H1 (cell line): ENCODE measurements around the gene SERPINE2. TPM values are rescaled to one million over a fixed set of nuclear protein-coding genes. Genes with fewer than 3 reads are reported as not detected.

Source experiments
- CTCF ChIA-PET: fragments of 300-600 bp; sonication (Branson Sonifier 250); formaldehyde crosslinking; loops from one replicate; lab custom pipeline; 2021; ENCODE audit not compliant: partially characterized antibody; lab: Charles Lee
- POLR2A ChIA-PET: fragments of 300-600 bp; sonication (Branson Sonifier 250); formaldehyde crosslinking; loops from one replicate; lab custom pipeline; 2021; ENCODE audit warnings: inconsistent platforms; ENCODE audit not compliant: partially characterized antibody; lab: Charles Lee
- DNase-seq, 2 experiments: peaks; one replicate each; pipeline versions ENCODE4 v3.0.0 to v3.0.0-alpha.2; 2010 to 2022; ENCODE audit warnings: low spot score in 2 of 2, low read depth in 1 of 2, mixed read lengths in 1 of 2
- FAIRE-seq: peaks from 2 replicates; lab custom pipeline; 2011; peaks lifted over from hg19 to GRCh38; lab: Jason Lieb, UNC
- H2AFZ ChIP-seq: 2 replicates; pipeline ENCODE4 v1.8.1; 2012; ENCODE audit warnings: low read length, inconsistent platforms
- H2AK5ac ChIP-seq: 2 replicates; pipeline ENCODE4 v1.6.1; 2013; ENCODE audit warnings: low read depth, low read length
- H2BK120ac ChIP-seq: replicated peaks from 2 replicates; pipeline ENCODE3; 2013; ENCODE audit warnings: low read depth, low read length, inconsistent platforms
- H2BK12ac ChIP-seq: 2 replicates; pipeline ENCODE4 v1.6.1; 2013; ENCODE audit warnings: low read depth, low read length
- H2BK15ac ChIP-seq: 2 replicates; pipeline ENCODE4 v1.6.1; 2013; ENCODE audit warnings: low read length
- H2BK20ac ChIP-seq: 2 replicates; pipeline ENCODE4 v1.6.1; 2013; ENCODE audit warnings: low read length
- H2BK5ac ChIP-seq: 2 replicates; pipeline ENCODE4 v1.6.1; 2013; ENCODE audit warnings: low read depth, low read length
- H3K14ac ChIP-seq: 2 replicates; pipeline ENCODE4 v1.6.1; 2013; ENCODE audit warnings: inconsistent platforms; ENCODE audit not compliant: insufficient read length
- H3K18ac ChIP-seq: 2 replicates; pipeline ENCODE4 v1.6.1; 2013; ENCODE audit warnings: low read length; ENCODE audit errors: extremely low read depth
- H3K23ac ChIP-seq: 2 replicates; pipeline ENCODE4 v1.6.1; 2013; ENCODE audit warnings: inconsistent platforms; ENCODE audit not compliant: insufficient read length
- H3K23me2 ChIP-seq: 2 replicates; pipeline ENCODE4 v1.6.1; 2013; ENCODE audit warnings: low read depth, low read length
- H3K27ac ChIP-seq: 2 replicates; pipeline ENCODE4 v1.6.1; 2011; ENCODE audit warnings: low read depth, low read length, inconsistent platforms
- H3K27me3 ChIP-seq, 4 experiments: replicated peaks in 1 of 4; 1 replicate in 1 of 4; 2 replicates in 3 of 4; pipeline versions ENCODE4 v1.6.1 to v1.8.1; 2011 to 2013; ENCODE audit warnings: low read length in 3 of 4, mild to moderate bottlenecking in 3 of 4, inconsistent platforms in 2 of 4, mixed read lengths in 2 of 4, moderate library complexity in 1 of 4; ENCODE audit not compliant: control insufficient read depth in 3 of 4, insufficient read depth in 3 of 4; ENCODE audit errors: extremely low read depth in 1 of 4
- H3K36me3 ChIP-seq, 4 experiments: 2 replicates each; pipeline versions ENCODE4 v1.6.1 to v1.8.1; 2011 to 2013; ENCODE audit warnings: mild to moderate bottlenecking in 4 of 4, low read length in 3 of 4, moderate library complexity in 2 of 4, control low read depth in 1 of 4, inconsistent platforms in 1 of 4; ENCODE audit not compliant: insufficient read depth in 4 of 4, control insufficient read depth in 2 of 4
- H3K4ac ChIP-seq: replicated peaks from 2 replicates; pipeline ENCODE3; 2013; ENCODE audit warnings: low read length, low read depth, mixed read lengths, inconsistent platforms; ENCODE audit not compliant: insufficient read length
- H3K4me1 ChIP-seq, 4 experiments: replicated peaks in 1 of 4; 1 replicate in 1 of 4; 2 replicates in 3 of 4; pipeline versions ENCODE4 v1.6.1 to v1.8.1; 2011 to 2013; ENCODE audit warnings: low read length in 3 of 4, inconsistent platforms in 2 of 4, mixed read lengths in 1 of 4; ENCODE audit not compliant: insufficient read depth in 4 of 4, control insufficient read depth in 3 of 4
- H3K4me2 ChIP-seq, 2 experiments: 2 replicates each; pipeline versions ENCODE4 v1.6.1 to v1.8.1; 2011 to 2013; ENCODE audit warnings: low read depth in 2 of 2, low read length in 2 of 2, control low read depth in 1 of 2, inconsistent platforms in 1 of 2, mild to moderate bottlenecking in 1 of 2; ENCODE audit not compliant: insufficient read depth in 1 of 2
- H3K4me3 ChIP-seq, 4 experiments: fragments of 200-600, 300-600 bp in 1 of 4; sonication (generic), shearing (Covaris generic), sonication (Bioruptor Twin) in 1 of 4; 2 replicates each; pipeline versions ENCODE4 v1.5.1 to v1.8.1; 2011 to 2016; ENCODE audit warnings: low read length in 4 of 4, low read depth in 3 of 4, control low read depth in 2 of 4, inconsistent platforms in 2 of 4, mild to moderate bottlenecking in 2 of 4, mixed read lengths in 1 of 4, moderate library complexity in 1 of 4; ENCODE audit not compliant: insufficient read depth in 2 of 4; ENCODE audit errors: extremely low read depth in 1 of 4
- H3K56ac ChIP-seq: replicated peaks from 2 replicates; pipeline ENCODE3; 2013; ENCODE audit warnings: low read depth, mild to moderate bottlenecking, mixed read lengths, low read length, inconsistent platforms; ENCODE audit not compliant: insufficient read length
- H3K79me1 ChIP-seq: 2 replicates; pipeline ENCODE4 v1.6.1; 2013; ENCODE audit warnings: low read depth, low read length, control low read depth
- H3K79me2 ChIP-seq, 2 experiments: 2 replicates each; pipeline versions ENCODE4 v1.6.1 to v1.8.1; 2012 to 2013; ENCODE audit warnings: low read length in 2 of 2, mild to moderate bottlenecking in 2 of 2, inconsistent platforms in 1 of 2; ENCODE audit not compliant: insufficient read depth in 2 of 2, control insufficient read depth in 1 of 2
- H3K9ac ChIP-seq, 4 experiments: replicated peaks in 1 of 4; 1 replicate in 1 of 4; 2 replicates in 3 of 4; pipeline versions ENCODE4 v1.6.1 to v1.8.1; 2011 to 2013; ENCODE audit warnings: low read depth in 3 of 4, low read length in 3 of 4, control low read depth in 2 of 4, mild to moderate bottlenecking in 2 of 4, moderate library complexity in 2 of 4, inconsistent platforms in 1 of 4; ENCODE audit errors: extremely low read depth in 1 of 4
- H3K9me3 ChIP-seq, 2 experiments: 2 replicates each; pipeline versions ENCODE4 v1.6.1 to v1.8.1; 2012 to 2013; ENCODE audit warnings: mild to moderate bottlenecking in 2 of 2, moderate library complexity in 2 of 2, control low read depth in 1 of 2, inconsistent platforms in 1 of 2, low read depth in 1 of 2, low read length in 1 of 2, mixed read lengths in 1 of 2; ENCODE audit not compliant: insufficient read depth in 2 of 2
- H4K20me1 ChIP-seq, 2 experiments: replicated peaks in 1 of 2; 2 replicates each; pipeline versions ENCODE3 to v1.8.1; 2011 to 2013; ENCODE audit warnings: inconsistent platforms in 2 of 2, low read length in 2 of 2, mild to moderate bottlenecking in 1 of 2; ENCODE audit not compliant: insufficient read depth in 2 of 2, control insufficient read depth in 1 of 2
- H4K5ac ChIP-seq: 2 replicates; pipeline ENCODE4 v1.6.1; 2013; ENCODE audit warnings: low read length, low read depth, mixed read lengths, inconsistent platforms; ENCODE audit not compliant: insufficient read length
- H4K8ac ChIP-seq: 2 replicates; pipeline ENCODE4 v1.8.0; 2013; ENCODE audit warnings: mild to moderate bottlenecking, moderate library complexity, low read length, inconsistent platforms; ENCODE audit not compliant: insufficient read depth; ENCODE audit errors: extremely low read depth
- H4K91ac ChIP-seq: replicated peaks from 2 replicates; pipeline ENCODE3; 2013; ENCODE audit warnings: low read length, mixed read lengths, inconsistent platforms; ENCODE audit not compliant: insufficient read length
- MAFK ChIP-seq: IDR thresholded peaks from 2 replicates; pipeline ENCODE4 v1.6.1; 2012; ENCODE audit warnings: low read depth, mild to moderate bottlenecking, improper control_type of control experiment, low read length
- RNF2 ChIP-seq: fragments of 200-900, 300-1000 bp; sonication (generic); IDR thresholded peaks from 2 replicates; pipeline ENCODE4 v1.7.1; 2016; ENCODE audit warnings: borderline replicate concordance, low read depth, mild to moderate bottlenecking, antibody characterized with exemption, low read length; ENCODE audit not compliant: poor library complexity, severe bottlenecking; ENCODE audit errors: missing control alignments
- WGBS, 2 experiments: shearing (Covaris generic) in 1 of 2; methylation state at CpG; one replicate each; pipeline versions ENCODE4 v1.1.6 to v1.1.7; 2013 to 2015; ENCODE audit warnings: low lambda C conversion rate in 2 of 2, mixed read lengths in 2 of 2, inconsistent platforms in 1 of 2, low coverage in 1 of 2, missing lambda C conversion rate in 1 of 2; ENCODE audit not compliant: insufficient replicate concordance in 2 of 2, insufficient coverage in 1 of 2, insufficient read length in 1 of 2; ENCODE audit errors: extremely low coverage in 1 of 2, missing lambda C conversion rate in 1 of 2; 5-methylcytosine and 5-hydroxymethylcytosine counted together
- polyA plus RNA-seq, 7 experiments: library from polyadenylated mRNA; depleted of rRNA in 3 of 7; stranded (reverse) in 5 of 7; unstranded in 2 of 7; fragments of >200 nt in 5 of 7; fragments of 200-250 nt in 2 of 7; gene quantifications; 1 replicate in 5 of 7; 2 replicates in 1 of 7; 4 replicates in 1 of 7; pipeline versions ENCODE4 v1.2.1 to v1.2.3, GENCODE V29; 2011 to 2013; ENCODE audit warnings: missing spikeins in 2 of 7, mixed read lengths in 2 of 7
- total RNA-seq: library from RNA; stranded (reverse); fragmentation: NEBNext Ultra II Directional; extraction: Animal tissue kit (Norgen Biotek cat#: 25700); gene quantifications from 2 replicates; pipeline ENCODE4 v1.2.1, GENCODE V29; 2021
- TF ChIP-seq, protein P1 (sequence below): IDR thresholded peaks from 2 replicates; pipeline ENCODE4 v1.6.1; 2011; ENCODE audit warnings: low read depth, mild to moderate bottlenecking, low read length; ENCODE audit not compliant: insufficient read depth

SERPINE2 gene
- total and polyA plus RNA-seq, 2 of the 8 experiments (the other 6 are each of a cell fraction or from before 2014, with no cell fraction given) = 26.2 to 76.0 TPM

DNA sequence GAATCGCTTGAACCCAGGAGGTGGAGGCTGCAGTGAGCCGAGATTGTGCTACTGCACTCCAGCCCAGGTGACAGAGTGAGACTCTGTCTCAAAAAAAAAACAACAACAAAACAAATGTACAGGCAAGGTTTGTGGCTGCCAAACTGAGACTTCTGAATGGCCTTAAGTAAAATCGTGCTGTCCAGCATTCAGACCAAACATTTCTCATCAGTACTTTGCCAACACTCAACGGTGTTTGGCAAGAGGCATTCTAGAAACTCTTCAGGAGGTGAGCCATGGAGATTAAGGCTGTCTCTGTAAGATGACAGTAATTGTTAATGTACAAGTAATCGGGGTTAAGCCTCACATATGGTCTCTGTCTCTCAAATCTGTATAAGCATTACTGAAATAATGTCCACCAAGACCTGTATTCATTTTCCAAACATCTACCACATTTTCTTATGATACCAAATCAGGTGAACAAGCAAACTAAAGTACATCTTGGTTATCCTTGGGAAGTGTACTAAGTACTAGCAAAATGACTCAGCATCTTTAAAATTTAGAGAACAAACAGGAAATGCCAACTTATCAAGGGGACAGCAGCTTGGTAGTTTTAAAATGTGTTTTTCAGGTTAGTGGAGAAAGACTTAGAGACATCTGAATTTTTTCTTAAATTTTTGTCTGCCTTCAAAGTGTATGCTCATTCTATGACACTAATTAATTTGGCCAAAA lies 29.3 kb downstream of the SERPINE2 start:
- Histone ChIP-seq H4K91ac (no peak overlapping the region), H3K27me3 (no peaks in the 10 kb centered on the region), H3K79me2 (no peaks in the 10 kb centered on the region), H3K4ac (no peak overlapping the region), H2AK5ac (no peak overlapping the region), H3K23ac (no peak overlapping the region), H3K9ac (no peak overlapping the region), H4K5ac (no peak overlapping the region), H3K4me1 (peaks cover 0 to 6% (median 3%) of the 10 kb centered on the region in 4 experiments; a peak in 5 of 7 replicates), H2BK120ac (no peak overlapping the region), H3K79me1 (no peaks in the 10 kb centered on the region), H3K27ac (no peak overlapping the region), H3K4me3 (no peak overlapping the region), H3K9me3 (no peaks in the 10 kb centered on the region), H4K8ac (no peak overlapping the region), H3K18ac (no peak overlapping the region), H2BK5ac (no peak overlapping the region; the same call in 1 of the 2 replicates), H3K14ac (no peak overlapping the region), H2BK12ac (no peak overlapping the region), H3K36me3 (no peaks in the 10 kb centered on the region), H3K4me2 (no peak overlapping the region), H4K20me1 (no peaks in the 10 kb centered on the region), H2BK15ac (no peak overlapping the region), H3K23me2 (no peaks in the 10 kb centered on the region), H2BK20ac (no peak overlapping the region; the same call in 1 of the 2 replicates), H2AFZ (no peak overlapping the region), H3K56ac (no peak overlapping the region)
- peak; percentile 11; the same call in 1 of the 2 replicates for TF ChIP-seq MAFK
- no peak for TF ChIP-seq RNF2
- TF ChIP-seq, protein P1, sequence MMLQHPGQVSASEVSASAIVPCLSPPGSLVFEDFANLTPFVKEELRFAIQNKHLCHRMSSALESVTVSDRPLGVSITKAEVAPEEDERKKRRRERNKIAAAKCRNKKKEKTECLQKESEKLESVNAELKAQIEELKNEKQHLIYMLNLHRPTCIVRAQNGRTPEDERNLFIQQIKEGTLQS = no peak
- no peak for FAIRE-seq
- CTCF ChIA-PET = interaction anchor here (2.0 to 4.6 kb wide), 2 partner anchors 16 to 275 kb away, joined by 5 to 30 read pairs; no protein-coding TSS in a partner anchor
- WGBS, 2 experiments = 86% methylated on average over 5 of the region's 5 CpGs; no CpG with 5 or more reads in 1 of the 2 experiments
- POLR2A ChIA-PET = interaction anchor here (0.8 to 1.1 kb wide), 2 partner anchors 17 to 53 kb away, joined by 3 to 4 read pairs; partner anchors contain the start of gene MRPL44
- DNase-seq = no peak
